Measurements from ENCODE around the gene B3GLCT.

GRCh38 chr13:31160857-31161556 lies 38.8 kb upstream of the B3GLCT start:
- TF ChIP-seq POLR2A (IDR thresholded peaks at IDR 0.05) (peak in 1 of 4 donors; percentile 11), CTCF (IDR thresholded peaks at IDR 0.05) (peak in 1 of 6 experiments; percentile 6)

All from esophagus squamous epithelium (tissue), 4 donors.